HG03060 (cell line): ENCODE results near the gene SLCO4A1.

Experiments
- ATAC-seq: cut with Tn5 transposase; IDR thresholded peaks from one replicate; pipeline ENCODE4 v1.9.1; 2021; ENCODE audit warnings: low read depth, moderate number of reproducible peaks; ENCODE audit not compliant: unreplicated experiment

The SLCO4A1 gene

GRCh38 chr20:62606551-62607201, 35.6 kb upstream of the SLCO4A1 start:
- no peak for ATAC-seq

DNA sequence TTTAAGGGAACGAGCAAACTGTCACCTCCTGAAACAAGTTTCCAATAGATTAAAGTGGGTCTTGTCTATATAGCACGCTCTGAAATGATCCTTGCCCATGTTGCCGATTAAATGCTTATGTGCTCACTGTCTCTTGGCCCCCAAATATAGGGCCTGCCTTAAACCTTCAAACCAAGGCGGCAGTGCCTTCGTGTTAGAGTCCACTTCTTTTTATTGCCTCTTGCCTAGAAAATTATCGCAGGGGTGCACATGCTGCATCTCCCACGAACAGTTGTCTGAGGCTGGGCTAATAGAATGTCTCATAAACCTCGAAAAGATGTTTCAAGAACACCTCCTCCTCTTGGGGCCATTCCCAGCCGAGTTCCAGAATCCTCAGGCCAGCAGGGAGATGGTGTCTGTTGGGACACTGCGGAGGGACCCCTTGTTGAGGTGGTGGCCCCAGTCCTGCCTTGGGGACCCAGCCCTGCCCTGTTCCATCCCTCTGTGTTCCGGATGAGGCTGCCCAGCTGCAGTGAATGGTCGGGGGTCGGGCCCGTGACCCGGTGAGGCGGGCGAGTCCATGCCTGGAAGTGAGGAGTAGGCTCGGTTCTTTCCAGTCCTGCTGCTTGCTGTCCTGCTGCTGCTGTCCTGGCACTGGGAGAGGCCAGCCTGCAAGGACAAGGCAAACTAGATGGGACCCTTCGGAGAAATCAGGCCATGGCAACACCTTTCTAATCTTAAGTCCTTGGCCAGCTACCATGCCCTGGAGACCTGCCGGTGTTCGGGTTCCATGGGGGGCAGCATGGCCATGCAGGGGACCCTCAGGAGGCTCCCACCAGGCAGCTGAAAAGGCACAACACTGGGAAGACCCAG, 34.7 kb upstream of the SLCO4A1 start:
- ATAC-seq: no peak

GRCh38 chr20:62608218-62608565, 34.1 kb upstream of the SLCO4A1 start:
- ATAC-seq: no peak

DNA sequence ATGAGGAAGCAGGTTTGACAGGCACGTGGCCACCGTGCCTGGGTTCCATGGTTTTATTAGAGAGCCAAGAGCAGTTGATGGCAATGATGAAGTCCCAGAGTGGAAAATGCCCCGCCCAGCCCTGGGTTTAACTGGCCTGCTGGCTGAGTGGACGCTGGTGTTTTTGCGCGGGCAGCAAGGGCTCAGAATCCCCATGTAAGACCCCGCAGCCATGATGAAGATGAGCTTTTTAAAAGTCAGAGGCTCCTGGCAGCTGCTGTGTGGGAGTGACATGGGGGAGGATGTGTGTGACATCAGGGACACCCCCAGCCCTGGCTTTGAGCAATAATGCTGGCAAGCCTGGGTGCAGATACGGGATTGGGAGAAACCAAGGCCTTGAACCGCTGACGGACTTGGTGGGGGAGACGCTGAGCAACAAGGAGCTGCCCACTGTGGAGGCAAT, 33.0 kb upstream of the SLCO4A1 start:
- no peak for ATAC-seq

DNA sequence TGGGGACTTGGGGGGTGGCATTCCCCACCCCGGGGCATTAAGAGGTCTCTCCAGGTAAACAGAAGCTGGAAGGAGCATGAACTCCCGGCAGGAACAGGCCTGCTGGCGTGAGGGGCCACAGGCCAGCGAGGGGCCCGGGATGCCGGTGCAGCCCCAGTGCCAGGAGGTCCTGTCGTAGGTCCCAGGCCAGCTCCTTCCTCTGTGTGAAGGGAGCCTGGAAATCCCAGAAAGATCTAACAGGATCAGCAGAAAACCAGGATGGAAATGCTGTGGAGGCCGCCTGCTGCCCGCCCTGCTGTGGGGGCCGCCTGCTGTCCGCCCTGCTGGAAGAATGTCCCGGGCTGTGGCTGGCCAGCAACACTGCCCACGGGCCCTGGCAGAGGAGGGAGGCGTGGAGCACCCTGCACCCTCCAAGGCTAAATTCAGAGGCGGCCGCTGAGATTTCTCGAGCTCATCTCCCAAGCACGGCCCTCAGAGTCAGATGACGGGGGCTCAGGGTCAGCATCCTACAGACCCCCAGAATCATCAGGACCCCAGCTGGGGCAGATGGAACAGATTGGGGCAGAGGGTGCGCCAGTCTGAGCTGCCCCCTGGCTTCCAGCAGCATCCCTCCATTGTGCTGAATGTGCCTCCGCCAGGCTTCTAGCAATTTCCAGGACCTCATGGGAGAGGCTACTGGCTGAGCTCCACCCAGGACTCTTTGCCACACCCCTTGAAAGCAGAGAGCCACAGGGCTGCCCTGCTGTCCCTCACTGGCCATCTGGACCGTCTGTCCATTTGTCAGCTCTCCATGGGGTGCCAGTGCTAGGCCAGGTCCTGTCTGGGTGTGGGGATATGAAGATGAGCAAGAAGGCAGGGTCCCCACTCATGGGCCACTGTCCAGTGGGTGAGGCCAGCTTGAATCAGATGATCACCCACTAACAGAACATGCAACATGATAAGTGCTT, 32.2 kb upstream of the SLCO4A1 start:
- no peak for ATAC-seq

DNA sequence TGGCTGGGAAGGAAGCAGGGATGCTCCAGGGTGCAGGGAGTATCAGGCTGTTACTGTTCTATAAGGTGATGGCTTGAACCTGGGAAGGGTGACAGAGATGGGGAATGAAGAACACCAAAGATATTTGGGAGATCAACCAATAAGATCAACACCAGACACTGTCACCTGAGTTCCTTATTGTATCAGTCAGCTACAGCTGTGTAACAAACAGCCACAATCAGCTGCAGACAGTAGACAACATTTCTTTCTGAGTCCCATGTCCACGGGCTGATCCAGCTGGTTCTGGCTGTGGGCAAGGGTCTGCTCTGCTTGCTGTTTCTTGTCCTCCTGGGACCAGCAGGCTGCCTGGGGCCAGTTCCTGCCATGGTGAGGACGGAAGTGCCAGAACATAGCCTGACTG, 31.3 kb upstream of the SLCO4A1 start:
- no peak for ATAC-seq

GRCh38 chr20:62611819-62612218, 30.5 kb upstream of the SLCO4A1 start:
- ATAC-seq: no peak

DNA sequence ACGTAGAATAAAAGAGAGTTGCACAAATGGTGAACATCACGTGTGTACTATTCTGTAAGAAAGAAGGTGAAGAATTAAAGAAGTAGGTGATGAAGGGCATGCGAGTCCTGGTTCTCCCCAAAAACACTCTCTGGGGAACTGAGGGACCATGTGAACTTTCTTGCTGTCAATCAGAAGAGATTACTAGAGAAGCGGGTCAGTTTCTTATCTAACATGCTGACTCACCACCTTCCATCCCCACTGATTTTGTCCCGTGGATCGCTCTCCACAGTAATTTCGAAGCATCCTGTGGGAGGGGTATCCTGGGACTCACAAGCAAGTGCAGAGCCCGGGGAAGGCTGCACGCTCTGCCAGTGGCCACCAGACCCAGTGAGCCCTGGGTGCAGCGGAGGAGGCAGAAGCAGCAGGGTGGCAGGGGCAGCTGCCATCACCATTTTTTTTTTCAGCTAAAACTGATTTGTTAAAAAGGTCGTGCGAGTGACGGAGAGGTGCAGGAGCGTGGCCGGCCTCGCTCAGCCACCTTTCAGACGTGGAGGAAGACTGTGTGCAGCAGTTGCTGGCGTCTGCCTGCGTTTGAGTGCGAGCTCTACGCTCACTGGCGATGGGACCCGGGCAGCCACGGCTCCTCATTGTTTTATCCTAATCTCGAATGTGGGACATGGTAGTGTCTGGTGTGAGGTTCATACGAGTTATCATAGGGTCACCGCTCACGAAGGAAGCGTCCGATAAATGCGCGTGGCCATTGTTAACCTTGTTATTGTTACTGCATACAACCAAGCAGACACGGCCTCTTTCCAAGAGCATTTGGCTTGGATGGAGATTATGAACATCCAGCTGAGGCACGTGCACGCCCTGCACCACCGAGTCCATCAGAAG, 28.0 kb upstream of the SLCO4A1 start:
- ATAC-seq: no peak

DNA sequence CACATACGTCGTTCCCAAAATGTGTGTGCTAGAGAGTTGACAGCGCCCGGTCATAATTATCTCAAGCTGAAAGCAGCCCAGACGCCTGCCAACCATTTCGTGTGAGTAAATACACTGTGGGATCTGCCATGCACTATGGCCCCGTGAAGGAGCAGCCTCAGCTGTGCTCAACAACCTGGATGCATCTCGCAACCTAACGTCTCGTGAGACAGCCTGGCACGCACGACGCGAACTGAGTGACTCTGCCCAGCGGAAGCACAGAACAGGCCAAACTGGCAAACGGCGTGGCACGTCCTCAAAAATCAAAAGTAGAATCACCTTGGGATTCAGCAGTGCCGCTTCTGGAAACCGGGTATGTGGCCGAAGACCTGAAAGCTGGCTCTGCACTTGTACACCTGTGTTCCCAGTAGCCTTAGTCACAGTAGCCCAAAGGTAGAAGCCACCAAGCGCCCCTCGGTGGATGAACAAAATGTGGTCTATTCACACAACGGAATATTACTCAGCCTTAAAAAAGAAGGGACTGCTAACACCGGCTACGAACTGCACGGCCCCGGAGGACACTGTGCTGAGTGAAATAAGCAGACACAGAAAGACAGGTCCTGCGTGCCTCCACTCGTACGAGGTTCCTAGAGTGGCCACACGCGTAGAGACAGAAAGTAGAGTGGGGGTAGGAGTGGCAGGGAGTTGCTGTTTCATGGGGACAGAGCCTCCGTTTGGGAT, 27.2 kb upstream of the SLCO4A1 start:
- no peak for ATAC-seq

- ATAC-seq: no peak
Observed at GRCh38 chr20:62615750-62616251, 26.5 kb upstream of the SLCO4A1 start.

DNA sequence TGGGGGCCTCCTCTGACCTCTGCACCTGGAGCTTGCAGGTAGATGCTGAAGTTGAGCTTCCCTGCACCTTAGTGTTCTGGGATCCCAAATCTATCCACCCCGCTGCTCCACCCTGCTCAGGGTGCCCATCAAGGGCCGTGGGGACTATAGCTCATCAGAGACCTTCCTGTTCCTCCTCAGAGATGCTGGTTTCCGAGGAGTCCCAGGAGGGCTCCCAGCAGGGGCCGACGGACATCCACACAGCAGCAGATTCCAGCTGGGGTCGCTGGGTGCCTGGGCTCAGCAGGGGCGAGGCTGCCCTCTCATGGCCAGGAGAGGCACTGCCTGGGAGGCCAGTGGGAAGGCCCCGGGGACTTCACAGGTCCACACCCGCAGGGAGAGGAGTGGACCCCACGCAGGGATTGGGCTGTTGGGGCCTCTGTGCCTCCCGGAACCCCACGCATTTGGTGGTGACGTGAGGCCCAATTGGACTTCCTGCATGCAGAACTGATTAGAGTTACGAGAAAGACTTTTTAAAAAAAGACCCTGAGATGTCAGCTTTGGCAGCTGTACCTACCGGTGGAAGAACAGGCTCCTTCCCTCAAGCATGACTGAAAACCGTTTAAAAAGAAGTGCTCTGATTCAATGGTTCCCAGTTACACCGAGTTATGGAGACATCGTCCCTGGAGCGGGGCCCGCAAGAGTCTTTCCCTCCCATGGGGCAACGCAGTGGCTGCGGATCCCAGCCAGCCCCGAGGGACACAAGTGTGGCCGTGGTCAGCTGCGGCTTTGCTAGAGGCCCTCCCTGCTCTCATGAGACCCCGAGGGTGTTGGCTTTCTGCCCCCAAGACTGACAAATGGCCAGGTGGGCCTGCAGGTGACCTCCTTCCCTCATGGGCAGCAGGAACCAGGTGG, 25.3 kb upstream of the SLCO4A1 start:
- ATAC-seq: no peak

DNA sequence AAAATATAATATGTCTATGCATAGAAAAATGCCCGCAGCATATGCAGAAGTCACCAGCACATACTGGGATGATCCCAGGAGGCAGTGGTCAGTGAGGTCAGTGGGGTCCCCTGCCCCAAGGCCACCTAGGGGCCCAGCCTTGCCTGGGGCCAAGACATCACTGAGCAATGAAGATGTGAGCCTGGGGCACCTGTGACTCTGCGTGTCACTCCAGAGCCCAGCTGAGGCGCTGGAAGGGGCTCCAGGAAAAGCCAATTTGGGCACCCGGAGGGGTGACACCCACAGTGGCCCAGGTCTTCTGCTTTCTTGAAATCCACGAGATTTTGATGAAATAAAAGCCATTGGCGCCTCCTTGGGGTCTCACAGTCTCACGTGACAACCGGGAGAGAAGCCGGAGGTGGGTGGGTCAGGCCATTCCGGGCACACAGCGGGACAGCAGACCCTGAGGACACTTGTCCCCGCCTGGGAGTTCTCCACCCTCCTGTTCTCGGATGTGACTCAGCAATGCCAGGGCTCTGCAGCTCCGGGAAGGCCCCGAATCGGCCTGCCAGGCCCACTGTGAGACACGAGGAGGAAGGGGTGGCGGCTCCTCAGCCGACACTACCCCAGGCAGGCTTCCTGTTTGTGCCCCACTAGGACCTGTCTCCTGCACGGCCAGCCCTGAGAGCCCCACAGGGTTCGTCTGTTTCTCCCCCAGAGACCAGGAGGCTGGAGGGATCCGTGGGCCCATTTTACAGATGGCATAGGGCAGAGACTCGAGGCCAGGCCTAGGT, 24.4 kb upstream of the SLCO4A1 start:
- no peak for ATAC-seq

DNA sequence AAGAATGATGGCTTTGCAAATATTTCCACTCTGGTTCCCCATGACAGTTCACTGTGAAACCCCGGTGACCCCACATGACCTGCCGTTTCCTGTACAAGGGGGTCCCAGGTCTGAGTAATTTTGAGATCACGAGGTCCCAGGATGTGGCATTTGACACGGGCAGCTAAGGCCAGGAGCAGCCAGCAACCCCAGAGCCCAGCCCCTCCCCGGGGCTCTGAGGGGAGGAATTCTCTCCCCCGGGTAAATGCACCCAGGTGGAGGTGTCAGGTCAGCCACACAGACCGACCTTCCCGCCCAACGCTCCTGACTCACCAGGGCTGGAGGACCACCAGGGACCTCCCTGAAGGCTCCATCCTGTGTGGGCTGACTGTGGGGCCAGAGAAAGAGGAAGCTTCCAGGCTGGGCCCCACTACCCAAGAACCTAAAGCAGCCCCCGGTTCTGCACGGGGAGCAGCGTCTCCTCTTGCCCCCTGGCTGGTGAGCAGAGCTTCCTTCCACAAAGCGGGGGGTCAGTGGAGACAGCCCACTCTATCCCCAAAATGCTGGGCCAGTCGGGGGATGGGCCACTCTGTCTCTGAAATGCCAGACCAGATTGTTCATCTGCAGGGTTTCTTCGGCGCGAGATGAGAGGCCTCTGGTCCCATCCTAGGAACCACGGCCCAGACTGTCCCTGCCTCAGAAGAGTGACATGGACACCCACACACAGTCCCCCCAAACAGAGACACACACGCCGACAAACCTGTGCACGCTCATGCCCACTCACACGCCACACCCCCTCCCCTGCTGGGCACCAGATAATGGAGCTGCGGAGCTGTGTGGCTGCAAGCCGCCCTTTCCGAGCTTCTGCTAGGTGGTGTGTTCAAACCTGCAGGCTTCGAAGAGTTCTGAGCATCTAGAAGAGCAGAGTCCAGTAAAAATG, 23.4 kb upstream of the SLCO4A1 start:
- no peak for ATAC-seq

DNA sequence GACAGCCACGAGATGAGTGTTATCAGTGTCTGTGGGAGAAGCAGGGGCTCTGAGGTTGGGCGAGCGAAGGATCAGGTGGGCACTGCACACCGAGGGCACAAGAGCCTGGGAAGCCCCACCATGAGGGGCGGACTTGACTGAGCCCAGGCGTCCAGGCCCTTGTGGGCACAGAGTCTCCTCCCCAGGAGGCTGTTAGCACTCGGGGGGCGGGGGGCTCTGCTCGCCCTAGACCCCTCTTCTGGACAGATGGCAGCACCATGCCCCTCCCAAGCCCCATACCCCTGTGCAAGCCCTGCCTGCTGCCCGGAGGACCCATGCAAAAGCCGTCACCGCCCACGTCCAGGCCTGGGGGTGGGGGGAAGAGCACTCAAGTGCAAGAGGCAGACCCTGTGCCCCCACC, 21.7 kb upstream of the SLCO4A1 start:
- ATAC-seq: no peak

GRCh38 chr20:62621251-62622110, 20.8 kb upstream of the SLCO4A1 start:
- ATAC-seq: no peak
